ENCODE data around the gene MAML3.
A peak's percentile ranks its signal among the peaks of the same experiment; 100 is the strongest.

MAML3 gene

GRCh38 chr4:139858436-139859205 is 295.4 kb downstream of the MAML3 start:
- no peak for DNase-seq

GRCh38 chr4:139857977-139858376 is 296.0 kb downstream of the MAML3 start:
- DNase-seq, result no peak

- peak; percentile 25 to 51 for DNase-seq
Observed at GRCh38 chr4:139857021-139857420, 297.0 kb downstream of the MAML3 start.

- no peak for DNase-seq
Observed at GRCh38 chr4:139854668-139855403, 299.1 kb downstream of the MAML3 start.

GRCh38 chr4:139853309-139853708 is 300.7 kb downstream of the MAML3 start:
- no peak for DNase-seq

GRCh38 chr4:139852612-139853269 is 301.2 kb downstream of the MAML3 start:
- no peak for DNase-seq

- no peak for DNase-seq
Observed at GRCh38 chr4:139851639-139852038, 302.3 kb downstream of the MAML3 start.

GRCh38 chr4:139851133-139851532 is 302.9 kb downstream of the MAML3 start:
- DNase-seq, result no peak

GRCh38 chr4:139849219-139849618 is 304.8 kb downstream of the MAML3 start:
- DNase-seq, result no peak

GRCh38 chr4:139848028-139848427 is 306.0 kb downstream of the MAML3 start:
- DNase-seq, result no peak

GRCh38 chr4:139847602-139848001 is 306.4 kb downstream of the MAML3 start:
- no peak for DNase-seq

- no peak for DNase-seq
Observed at GRCh38 chr4:139846766-139847165, 307.2 kb downstream of the MAML3 start.

GRCh38 chr4:139845453-139846093 is 308.4 kb downstream of the MAML3 start:
- no peak for DNase-seq

GRCh38 chr4:139844459-139845036 is 309.4 kb downstream of the MAML3 start:
- no peak for DNase-seq

- no peak for DNase-seq
Observed at GRCh38 chr4:139844057-139844456, 309.9 kb downstream of the MAML3 start.

GRCh38 chr4:139843641-139844040 is 310.3 kb downstream of the MAML3 start:
- no peak for DNase-seq

GRCh38 chr4:139841464-139842195 is 312.4 kb downstream of the MAML3 start:
- DNase-seq, result peak in 1 of 2 experiments; percentile 46

GRCh38 chr4:139840773-139841172 is 313.2 kb downstream of the MAML3 start:
- no peak for DNase-seq

- no peak for DNase-seq
Observed at GRCh38 chr4:139839403-139840031, 314.5 kb downstream of the MAML3 start.

GRCh38 chr4:139838811-139839210 is 315.2 kb downstream of the MAML3 start:
- DNase-seq, result peak in 1 of 2 experiments; percentile 83

- DNase-seq, result no peak
Observed at GRCh38 chr4:139834981-139835391, 319.0 kb downstream of the MAML3 start.

GRCh38 chr4:139834226-139834662 is 319.7 kb downstream of the MAML3 start:
- DNase-seq, result no peak

All from NCI-H524 (cell line).